HG03575 (cell line): ENCODE results near the gene NHLRC3.
A peak's percentile ranks its signal among the peaks of the same experiment; 100 is the strongest.
"Not testable (repeated sequence)": the region's sequence is repeated elsewhere in the genome, so short reads cannot be mapped to it uniquely, and the experiment has no call there.

Experiments
- ATAC-seq: cut with Tn5 transposase; IDR thresholded peaks from one replicate; pipeline ENCODE4 v1.9.1; 2021; ENCODE audit not compliant: unreplicated experiment, insufficient number of reproducible peaks, low FRiP score; ENCODE audit errors: extremely low read depth

The NHLRC3 gene

DNA sequence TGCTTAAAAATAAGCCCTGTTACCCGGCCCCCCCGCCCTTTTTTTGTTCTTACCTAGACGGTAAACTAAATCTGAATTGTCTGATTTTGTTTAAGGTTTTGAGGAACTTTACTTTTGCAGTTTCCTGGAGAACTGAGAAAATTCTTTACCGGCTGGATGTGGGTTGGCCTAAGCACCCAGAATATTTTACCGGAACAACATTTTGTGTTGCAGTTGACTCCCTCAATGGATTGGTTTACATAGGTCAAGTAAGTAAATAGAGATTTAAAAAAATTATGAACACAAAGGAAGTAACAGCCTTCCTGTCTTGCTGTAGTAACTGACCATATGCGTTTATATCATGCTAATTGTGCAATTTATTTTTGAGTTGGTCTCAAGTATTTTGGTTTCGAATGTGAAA, 785 bp downstream of the NHLRC3 start:
- no peak for ATAC-seq

DNA sequence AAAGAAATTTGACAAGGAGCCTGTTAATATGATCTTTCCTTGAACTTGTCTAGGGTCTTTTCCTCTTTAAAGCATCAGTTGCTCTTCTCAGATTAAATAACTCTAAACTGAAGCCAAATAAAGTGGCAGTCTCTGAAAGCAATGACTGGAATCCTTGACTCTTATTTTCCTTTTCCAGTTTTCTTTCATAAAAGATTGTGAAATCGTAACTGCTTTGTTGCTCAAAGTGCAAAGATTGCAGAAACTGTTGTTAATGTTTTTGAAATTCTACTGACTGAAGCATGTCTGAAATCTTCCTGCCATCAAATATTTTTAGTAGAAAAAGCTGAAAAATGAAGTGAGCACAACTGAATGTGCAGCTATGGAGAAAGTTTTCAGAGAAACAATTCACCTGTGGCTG, 1.9 kb downstream of the NHLRC3 start:
- no peak for ATAC-seq

DNA sequence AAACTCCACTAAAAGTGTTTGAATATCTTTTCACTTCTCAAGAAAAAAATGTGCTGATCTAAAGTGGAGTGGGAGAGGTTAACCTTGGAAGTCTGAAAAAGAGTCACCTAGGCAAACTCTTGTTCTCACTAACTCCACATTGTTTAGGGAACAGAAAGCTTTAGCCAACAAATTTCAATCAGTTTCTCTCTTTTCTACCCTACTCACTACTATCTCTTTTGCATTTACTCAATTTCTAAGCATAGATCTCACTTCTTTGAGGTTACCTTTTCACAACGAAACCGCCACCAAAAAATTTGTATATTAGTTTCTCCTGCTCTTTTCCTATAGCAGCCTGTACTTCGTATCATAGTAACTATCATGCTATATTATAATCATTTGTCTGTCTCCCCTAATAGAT, 6.3 kb downstream of the NHLRC3 start:
- ATAC-seq: peak; percentile 65

DNA sequence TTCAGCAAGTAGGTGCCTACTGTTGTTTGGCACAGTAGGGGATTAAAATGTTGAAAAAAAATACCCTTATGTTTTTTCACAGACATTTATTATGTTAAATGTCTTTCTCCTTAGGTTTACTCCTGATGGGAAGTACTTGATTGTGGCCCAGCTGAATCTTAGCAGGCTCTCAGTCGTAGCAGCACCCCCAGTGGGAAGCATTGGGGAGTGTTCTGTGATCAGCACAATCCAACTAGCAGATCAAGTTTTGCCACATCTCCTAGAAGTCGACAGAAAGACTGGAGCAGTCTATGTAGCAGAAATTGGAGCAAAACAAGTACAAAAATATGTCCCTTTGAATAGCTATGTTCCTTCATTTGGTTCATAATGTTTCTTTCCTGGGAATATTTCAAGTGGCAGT, 9.3 kb downstream of the NHLRC3 start:
- no peak for ATAC-seq

DNA sequence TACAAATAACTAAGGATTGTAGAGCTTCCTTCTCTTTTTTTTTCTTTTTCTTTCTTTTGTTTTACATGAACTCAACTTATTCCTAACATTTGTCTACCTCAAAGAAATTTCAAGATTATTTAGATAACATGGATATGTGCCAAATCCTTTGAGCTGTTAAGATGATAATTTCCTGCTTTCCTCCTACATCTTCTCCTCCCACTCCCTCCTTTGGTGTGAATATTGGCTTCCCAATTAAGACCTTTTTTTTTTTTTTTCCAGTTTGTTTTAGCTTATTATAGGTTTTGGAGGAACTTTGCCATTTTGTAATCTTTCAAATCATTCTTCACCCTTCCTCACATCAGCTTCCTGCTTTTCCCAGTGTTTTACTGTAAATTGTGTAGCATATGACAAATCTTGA, 10.6 kb downstream of the NHLRC3 start:
- ATAC-seq: no peak

DNA sequence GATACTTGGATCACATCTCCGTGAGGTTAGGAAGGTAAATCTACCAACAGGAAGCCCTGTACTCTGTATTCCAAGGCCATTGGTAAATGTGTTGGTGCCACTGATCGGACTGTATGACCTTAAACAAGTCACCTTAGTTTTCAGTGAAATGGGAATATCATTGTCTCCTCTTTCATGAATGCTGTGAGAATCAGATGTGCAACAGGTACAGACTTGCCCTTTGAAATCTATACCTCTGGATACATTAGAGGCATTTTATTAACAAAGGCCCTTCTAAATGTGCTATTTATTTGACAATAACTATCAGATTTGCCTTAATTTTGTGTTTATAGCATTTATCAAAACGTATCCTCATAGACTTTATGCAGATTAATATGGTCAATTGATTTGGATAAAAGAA, 11.0 kb downstream of the NHLRC3 start:
- no peak for ATAC-seq

DNA sequence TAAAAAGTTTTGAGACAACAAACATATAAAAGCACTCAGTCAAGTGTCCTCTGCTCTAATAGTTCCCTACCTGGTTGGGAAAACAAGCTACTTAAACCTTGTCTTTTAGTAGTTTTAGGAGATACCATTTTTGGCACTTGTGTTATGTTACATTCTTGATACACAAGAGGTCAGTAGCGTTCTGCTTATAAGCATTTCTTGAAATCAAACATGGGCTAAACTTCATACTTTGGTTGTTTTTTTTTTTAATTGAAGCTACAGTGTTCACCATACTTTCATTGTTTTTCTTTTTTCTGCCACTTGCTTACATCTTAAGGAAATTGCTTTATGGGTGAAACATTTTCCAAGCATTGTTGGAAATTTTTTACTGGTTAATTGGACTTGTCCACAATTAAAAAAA, 12.9 kb downstream of the NHLRC3 start:
- no peak for ATAC-seq

DNA sequence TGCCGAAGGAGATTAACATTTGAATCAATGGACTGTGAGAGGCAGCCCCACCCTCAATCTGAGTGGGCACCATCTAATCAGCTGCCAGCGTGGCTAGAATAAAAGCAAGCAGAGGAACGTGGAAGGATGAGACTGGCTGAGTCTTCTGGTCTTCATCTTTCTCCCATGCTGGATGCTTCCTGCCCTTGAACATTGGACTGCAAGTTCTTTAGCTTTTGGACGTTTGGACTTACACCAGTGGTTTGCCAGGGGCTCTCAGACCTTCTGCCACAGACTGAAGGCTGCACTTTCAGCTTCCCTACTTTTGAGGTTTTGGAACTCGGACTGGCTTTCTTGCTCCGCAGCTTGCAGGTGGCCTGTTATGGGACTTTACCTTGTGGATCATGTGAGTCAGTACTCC, 14.7 kb downstream of the NHLRC3 start:
- ATAC-seq: no peak

DNA sequence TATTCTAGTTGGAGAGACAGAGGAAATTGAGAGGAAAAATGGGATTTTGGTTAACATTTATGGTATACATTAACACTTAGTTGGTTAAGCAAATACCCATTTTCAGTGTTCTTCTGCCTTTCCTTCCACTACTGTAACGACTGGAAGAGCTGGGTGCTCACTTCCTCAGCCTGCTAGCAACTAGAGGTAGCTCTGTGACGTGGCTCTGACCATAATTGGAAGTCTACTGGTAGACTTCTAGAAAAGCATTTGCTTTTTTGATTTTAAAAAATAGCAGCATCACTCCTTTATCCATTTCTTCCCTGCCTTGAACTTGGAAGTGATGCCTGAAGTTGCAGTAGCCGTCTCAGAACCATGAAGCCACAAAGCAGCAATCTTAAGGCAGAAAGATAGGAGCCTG, 15.9 kb downstream of the NHLRC3 start:
- ATAC-seq: no peak

DNA sequence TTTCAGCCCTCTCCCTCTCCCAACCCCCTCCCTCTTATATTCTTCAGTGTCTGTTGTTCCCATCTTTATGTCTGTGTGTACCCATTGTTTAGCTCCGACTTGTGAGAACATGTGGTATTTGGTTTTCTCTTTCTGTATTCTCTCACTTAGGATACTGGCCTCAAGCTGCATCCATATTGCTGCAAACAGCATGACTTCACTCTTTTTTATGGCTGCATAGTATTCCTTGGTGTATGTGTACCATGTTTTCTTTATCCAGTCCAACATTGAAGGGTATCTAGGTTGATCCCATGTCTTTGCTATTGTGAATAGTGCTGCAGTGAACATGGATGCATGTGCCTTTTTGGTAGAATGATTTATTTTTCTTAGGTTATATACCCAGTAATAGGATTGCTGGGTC, 17.8 kb downstream of the NHLRC3 start:
- no peak for ATAC-seq

DNA sequence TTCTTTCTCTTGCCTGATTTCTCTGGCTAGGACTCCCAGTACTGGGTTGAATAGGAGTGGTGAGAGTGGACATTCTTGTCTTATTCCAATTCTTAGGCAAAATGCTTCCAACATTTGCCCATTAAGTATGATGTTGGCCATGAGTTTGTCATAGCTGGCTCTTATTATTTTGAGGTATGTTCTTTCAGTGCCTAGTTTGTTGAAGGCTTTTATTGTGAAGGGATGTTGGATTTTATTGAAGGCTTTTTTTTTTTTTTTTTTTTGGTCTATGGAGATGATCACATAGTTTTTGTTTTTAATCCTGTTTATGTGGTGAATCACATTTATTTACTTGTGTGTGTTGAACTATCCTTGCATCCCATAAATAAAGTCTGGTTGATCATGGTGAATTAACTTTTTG, 19.8 kb downstream of the NHLRC3 start:
- ATAC-seq: no peak

DNA sequence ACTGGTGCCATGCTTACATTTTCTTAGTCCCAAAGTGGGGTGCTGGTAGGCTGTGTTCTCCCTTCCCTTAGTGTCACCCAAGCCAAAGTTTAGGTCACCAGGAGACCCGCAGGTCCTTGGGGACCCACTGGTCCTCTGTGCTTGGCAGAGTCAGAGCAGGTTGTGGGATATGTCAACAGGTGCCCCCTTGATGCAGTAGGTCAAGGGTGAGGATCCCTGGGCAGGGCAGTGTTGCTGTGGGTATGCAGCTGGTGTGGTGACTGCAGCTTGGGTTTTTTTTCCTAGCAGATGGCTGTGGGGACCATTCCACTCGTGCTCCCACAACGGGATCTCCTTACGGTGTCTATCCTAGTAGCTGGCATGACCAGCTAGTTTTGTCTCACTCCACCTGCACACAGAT, 23.7 kb downstream of the NHLRC3 start:
- no peak for ATAC-seq

DNA sequence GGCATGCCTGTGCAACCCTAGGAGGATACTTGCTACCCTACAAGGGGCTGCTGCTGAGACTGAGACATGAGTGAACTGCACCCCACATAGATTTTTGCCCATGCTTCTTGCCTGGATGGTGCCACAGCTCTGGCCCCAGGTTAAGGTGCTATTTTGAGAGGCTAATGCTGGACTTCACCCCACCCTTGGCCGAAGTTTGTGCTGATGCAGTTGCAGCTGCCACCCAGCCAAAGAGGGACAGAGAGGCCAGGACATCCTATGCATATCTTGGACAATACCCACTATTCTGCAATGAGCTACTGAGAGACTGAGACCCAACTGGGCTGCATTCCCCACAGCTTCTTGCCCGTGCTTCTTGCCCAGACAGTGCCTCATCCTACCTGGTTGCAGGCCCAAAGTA, 34.6 kb downstream of the NHLRC3 start:
- ATAC-seq: no peak

DNA sequence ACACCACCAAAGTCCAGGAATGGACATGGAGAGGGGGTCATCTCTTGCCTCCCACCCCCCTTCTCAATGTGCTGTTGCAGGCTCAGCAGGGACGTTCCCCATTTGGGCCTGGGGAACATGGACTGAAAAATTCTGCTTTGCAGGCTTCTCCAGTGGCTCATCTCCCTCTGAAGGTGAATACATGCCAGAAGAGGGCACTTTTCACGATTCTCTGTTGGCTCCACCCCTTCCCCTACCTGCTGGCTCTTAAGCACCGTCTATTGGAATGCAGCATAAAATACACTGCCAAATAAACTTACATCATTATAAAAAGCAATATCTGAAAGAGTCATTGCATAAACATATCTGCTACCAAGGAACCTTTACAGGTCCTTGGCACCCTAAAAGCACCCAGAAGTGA, 35.7 kb downstream of the NHLRC3 start:
- ATAC-seq: no peak

DNA sequence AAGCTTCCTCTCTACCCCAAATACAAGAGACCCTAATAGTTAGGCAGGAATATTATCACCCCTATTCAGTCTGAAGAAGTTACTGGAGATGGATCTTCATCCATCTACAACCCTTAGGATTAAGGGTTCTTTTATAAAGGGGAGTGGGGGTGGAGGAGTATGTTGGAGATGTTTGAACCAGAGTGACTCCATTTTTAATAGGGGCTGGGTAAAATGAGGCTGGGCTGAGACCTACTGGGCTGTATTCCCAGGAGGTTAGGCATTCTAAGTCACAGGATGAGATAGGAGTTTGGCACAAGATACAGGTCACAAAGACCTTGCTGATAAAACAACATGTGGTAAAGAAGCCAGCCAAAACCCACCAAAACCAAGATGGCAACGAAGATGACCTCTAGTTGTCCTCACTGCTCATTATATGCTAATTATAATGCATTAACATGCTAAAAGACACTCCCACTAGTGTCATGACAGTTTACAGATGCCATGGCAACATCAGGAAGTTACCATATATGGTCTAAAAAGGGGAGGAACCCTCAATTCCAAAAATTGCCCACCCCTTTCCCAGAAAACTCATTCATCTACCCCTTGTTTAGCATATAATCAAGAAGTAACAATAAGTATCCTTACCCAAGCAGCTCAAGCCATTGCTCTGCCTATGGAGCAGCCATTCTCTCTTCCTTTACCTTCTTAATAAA, 48.1 kb downstream of the NHLRC3 start:
- not testable (repeated sequence) for ATAC-seq

DNA sequence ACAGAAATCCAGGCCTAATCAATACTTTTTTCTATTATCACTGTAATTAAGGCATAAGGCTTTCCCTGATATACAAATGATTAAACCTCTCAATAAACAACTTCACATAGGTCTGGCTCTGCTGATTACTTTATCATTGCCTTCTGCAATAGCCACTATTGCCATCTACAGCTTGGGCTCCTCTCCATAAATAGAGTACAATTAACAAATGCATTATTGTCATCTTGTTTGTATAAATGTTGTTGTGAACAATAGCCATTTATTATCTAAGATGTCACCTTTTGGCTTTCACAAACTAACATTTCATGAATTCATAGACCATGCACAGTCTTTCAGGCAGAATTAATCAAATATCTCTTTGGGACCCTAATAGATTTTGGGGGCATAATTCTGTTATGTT, 53.3 kb downstream of the NHLRC3 start:
- ATAC-seq: no peak

DNA sequence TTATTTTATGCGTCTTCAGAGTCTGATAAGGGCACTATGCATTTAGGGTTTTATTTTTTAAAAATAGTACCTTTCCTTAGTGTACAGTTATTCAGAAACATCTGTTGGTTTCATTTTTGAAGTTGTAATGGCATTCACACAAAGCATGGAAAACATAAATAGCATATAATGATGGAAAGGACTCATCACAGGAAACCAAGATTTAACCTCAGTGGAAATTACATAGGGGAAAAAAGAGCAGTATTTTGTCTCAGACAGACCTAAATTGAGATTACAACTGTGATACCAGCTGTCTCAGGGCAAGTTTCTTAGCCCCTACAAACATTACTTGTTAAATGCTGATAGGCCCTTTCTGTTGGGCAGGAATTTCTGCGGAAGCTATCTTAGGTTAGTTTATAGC, 57.2 kb downstream of the NHLRC3 start:
- ATAC-seq: no peak

DNA sequence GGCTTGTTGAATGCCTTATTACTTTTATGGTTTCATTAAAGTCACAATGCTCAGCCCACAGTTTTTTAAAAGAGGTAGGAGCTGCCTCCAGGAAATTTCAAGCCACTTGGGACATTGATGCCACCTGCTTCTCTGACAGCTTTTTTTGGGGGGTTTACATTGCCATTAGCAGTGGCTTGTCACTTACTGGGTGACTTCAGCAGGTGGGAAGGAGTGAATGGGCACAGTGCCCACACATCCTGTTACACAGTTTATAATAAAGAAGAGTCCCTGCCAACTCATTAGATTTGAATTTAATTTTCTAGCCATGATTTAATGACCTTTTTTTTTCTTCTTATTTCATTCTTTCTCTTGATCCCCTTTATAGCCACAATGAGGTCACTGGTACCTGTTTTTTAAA, 61.0 kb downstream of the NHLRC3 start:
- ATAC-seq: no peak
